ENCODE measurements around the gene TPBGL. TPM values are rescaled to one million over a fixed set of nuclear protein-coding genes. Genes with fewer than 3 reads are reported as not detected.

The TPBGL gene
- total and polyA plus RNA-seq, 2 donors (not counting 1 experiment from before 2014, with no cell fraction given), result not detected

- Histone ChIP-seq H3K4me1 (ENCODE audit: control insufficient read depth, extremely low read depth, insufficient read depth, low read length) (no peaks in the 10 kb centered on the region), H3K79me2 (ENCODE audit: control insufficient read depth, insufficient read depth, low read length) (no peaks in the 10 kb centered on the region), H3K9me3 (ENCODE audit: control insufficient read depth, insufficient read depth, low read depth, low read length) (no peaks in the 10 kb centered on the region), H4K20me1 (ENCODE audit: control insufficient read depth, extremely low read depth, insufficient read depth, low read length) (no peaks in the 10 kb centered on the region), H3K9ac (ENCODE audit: insufficient read depth, low read length) (no peak overlapping the region), H2AFZ (ENCODE audit: low read length) (no peak overlapping the region), H3K36me3 (ENCODE audit: control insufficient read depth, insufficient read depth, low read length) (no peaks in the 10 kb centered on the region), H3K4me3 (replicated peaks in 1 of 4; ENCODE audit: control extremely low read depth in 1 of 4, insufficient read depth in 1 of 4, low read depth in 3 of 4, low read length in 4 of 4) (no peak overlapping the region), H3K27ac (ENCODE audit: insufficient read depth, low read length) (no peak overlapping the region), H3K27me3 (ENCODE audit: control insufficient read depth, insufficient read depth, low read length) (no peaks in the 10 kb centered on the region), H3K4me2 (ENCODE audit: extremely low read depth, insufficient read depth, low read length) (no peak overlapping the region)
- DNase-seq (ENCODE audit: low read depth in 2 of 2), result no peak
- TF ChIP-seq EZH2 (IDR thresholded peaks at IDR 0.05; ENCODE audit: low read length, missing control alignments), result no peak
- TF ChIP-seq CTCF (conservative IDR thresholded peaks at IDR 0.05 in 1 of 2, IDR thresholded peaks at IDR 0.05 in 1 of 2; ENCODE audit: low read depth in 1 of 2, low read length in 2 of 2), result no peak
Observed at GRCh38 chr11:75289511-75289760, 48.9 kb downstream of the TPBGL start.

- Histone ChIP-seq H3K27me3 (ENCODE audit: control insufficient read depth, insufficient read depth, low read length) (no peaks in the 10 kb centered on the region), H3K4me1 (ENCODE audit: control insufficient read depth, extremely low read depth, insufficient read depth, low read length) (no peaks in the 10 kb centered on the region), H3K27ac (ENCODE audit: insufficient read depth, low read length) (no peak overlapping the region), H3K79me2 (ENCODE audit: control insufficient read depth, insufficient read depth, low read length) (no peaks in the 10 kb centered on the region), H3K4me3 (replicated peaks in 1 of 4; ENCODE audit: control extremely low read depth in 1 of 4, insufficient read depth in 1 of 4, low read depth in 3 of 4, low read length in 4 of 4) (no peak overlapping the region), H3K4me2 (ENCODE audit: extremely low read depth, insufficient read depth, low read length) (no peak overlapping the region), H4K20me1 (ENCODE audit: control insufficient read depth, extremely low read depth, insufficient read depth, low read length) (no peaks in the 10 kb centered on the region), H3K9ac (ENCODE audit: insufficient read depth, low read length) (no peak overlapping the region), H3K9me3 (ENCODE audit: control insufficient read depth, insufficient read depth, low read depth, low read length) (no peaks in the 10 kb centered on the region), H3K36me3 (ENCODE audit: control insufficient read depth, insufficient read depth, low read length) (no peaks in the 10 kb centered on the region), H2AFZ (ENCODE audit: low read length) (no peak overlapping the region)
- DNase-seq (ENCODE audit: low read depth in 2 of 2), result no peak
- TF ChIP-seq CTCF (conservative IDR thresholded peaks at IDR 0.05 in 1 of 2, IDR thresholded peaks at IDR 0.05 in 1 of 2; ENCODE audit: low read depth in 1 of 2, low read length in 2 of 2) (no peak), EZH2 (IDR thresholded peaks at IDR 0.05; ENCODE audit: low read length, missing control alignments) (no peak)
Observed at GRCh38 chr11:75289919-75290318, 49.3 kb downstream of the TPBGL start.

- Histone ChIP-seq H2AFZ (ENCODE audit: low read length) (no peak overlapping the region), H3K4me1 (ENCODE audit: control insufficient read depth, extremely low read depth, insufficient read depth, low read length) (no peaks in the 10 kb centered on the region), H3K27ac (ENCODE audit: insufficient read depth, low read length) (no peak overlapping the region), H3K9ac (ENCODE audit: insufficient read depth, low read length) (no peak overlapping the region), H3K27me3 (ENCODE audit: control insufficient read depth, insufficient read depth, low read length) (no peaks in the 10 kb centered on the region), H3K4me3 (replicated peaks in 1 of 4; ENCODE audit: control extremely low read depth in 1 of 4, insufficient read depth in 1 of 4, low read depth in 3 of 4, low read length in 4 of 4) (no peak overlapping the region), H3K36me3 (ENCODE audit: control insufficient read depth, insufficient read depth, low read length) (no peaks in the 10 kb centered on the region), H3K9me3 (ENCODE audit: control insufficient read depth, insufficient read depth, low read depth, low read length) (no peaks in the 10 kb centered on the region), H3K4me2 (ENCODE audit: extremely low read depth, insufficient read depth, low read length) (no peak overlapping the region), H3K79me2 (ENCODE audit: control insufficient read depth, insufficient read depth, low read length) (no peaks in the 10 kb centered on the region), H4K20me1 (ENCODE audit: control insufficient read depth, extremely low read depth, insufficient read depth, low read length) (no peaks in the 10 kb centered on the region)
- DNase-seq (ENCODE audit: low read depth in 2 of 2), result no peak
- TF ChIP-seq CTCF (conservative IDR thresholded peaks at IDR 0.05 in 1 of 2, IDR thresholded peaks at IDR 0.05 in 1 of 2; ENCODE audit: low read depth in 1 of 2, low read length in 2 of 2) (no peak), EZH2 (IDR thresholded peaks at IDR 0.05; ENCODE audit: low read length, missing control alignments) (no peak)
Observed at GRCh38 chr11:75291741-75292140, 51.2 kb downstream of the TPBGL start.
